MCF 10A (cell line): ENCODE results near the gene COLEC11. TPM values are rescaled to one million over a fixed set of nuclear protein-coding genes. Genes with fewer than 3 reads are reported as not detected.
"Not testable (repeated sequence)": the region's sequence is repeated elsewhere in the genome, so short reads cannot be mapped to it uniquely, and the experiment has no call there.

ENCODE experiments used
- BruUV-seq: library from RNA; stranded (reverse); fragments of 400-500 nt; replicated peaks from 2 replicates; lab custom pipeline; 2021; lab: Mats Ljungman, UMichigan
- CTCF ChIA-PET: fragments of 300-600 bp; sonication (Branson Sonifier 250); formaldehyde crosslinking; extraction: SDS; loops from one replicate; lab custom pipeline; 2021; ENCODE audit warnings: antibody characterized with exemption, inconsistent platforms; lab: Yijun Ruan, JAX
- POLR2A ChIA-PET: fragments of 300-600, 350-650 bp; sonication (Branson Sonifier 250); formaldehyde crosslinking; extraction: SDS; loops from one replicate; lab custom pipeline; 2020; ENCODE audit warnings: antibody characterized with exemption, inconsistent platforms; lab: Yijun Ruan, JAX
- DNase-seq: peaks from one replicate; pipeline ENCODE4 v3.0.0-alpha.2; 2018; ENCODE audit not compliant: unreplicated experiment
- H3K27ac Mint-ChIP-seq: one replicate; pipeline ENCODE4 v1.8.0; 2022; ENCODE audit warnings: mild to moderate bottlenecking, low read depth, mixed read lengths; ENCODE audit not compliant: unreplicated experiment
- H3K27me3 Mint-ChIP-seq: one replicate; pipeline ENCODE4 v1.8.0; 2022; ENCODE audit warnings: mixed read lengths; ENCODE audit not compliant: insufficient read depth, unreplicated experiment
- H3K36me3 Mint-ChIP-seq: one replicate; pipeline ENCODE4 v1.8.0; 2022; ENCODE audit warnings: mild to moderate bottlenecking, moderate library complexity, mixed read lengths; ENCODE audit not compliant: insufficient read depth, unreplicated experiment
- H3K4me1 Mint-ChIP-seq: one replicate; pipeline ENCODE4 v1.8.0; 2022; ENCODE audit warnings: mixed read lengths; ENCODE audit not compliant: insufficient read depth, unreplicated experiment
- H3K4me3 Mint-ChIP-seq: one replicate; pipeline ENCODE4 v1.8.0; 2022; ENCODE audit warnings: mild to moderate bottlenecking, moderate library complexity, mixed read lengths; ENCODE audit not compliant: unreplicated experiment
- H3K9me3 Mint-ChIP-seq: one replicate; pipeline ENCODE4 v1.8.0; 2022; ENCODE audit warnings: mixed read lengths; ENCODE audit not compliant: unreplicated experiment
- intact Hi-C: fragments of 100-400 bp; cut with micrococcal nuclease; formaldehyde crosslinking; loops from 2 replicates; pipeline ENCODE4 v1.14.1; 2022
- total RNA-seq: library from RNA; stranded (reverse); gene quantifications from 2 replicates; pipeline ENCODE4 v1.2.3, GENCODE V29; 2022
- TF ChIP-seq, protein P1 (sequence below): fragments of 200-600 bp; IDR thresholded peaks from one replicate; pipeline ENCODE4 v1.8.0; 2022; ENCODE audit warnings: antibody characterized with exemption, mild to moderate bottlenecking; ENCODE audit not compliant: unreplicated experiment

The COLEC11 gene
- total RNA-seq, 1 experiment from 2014 or later: not detected

- TF ChIP-seq, protein P1, sequence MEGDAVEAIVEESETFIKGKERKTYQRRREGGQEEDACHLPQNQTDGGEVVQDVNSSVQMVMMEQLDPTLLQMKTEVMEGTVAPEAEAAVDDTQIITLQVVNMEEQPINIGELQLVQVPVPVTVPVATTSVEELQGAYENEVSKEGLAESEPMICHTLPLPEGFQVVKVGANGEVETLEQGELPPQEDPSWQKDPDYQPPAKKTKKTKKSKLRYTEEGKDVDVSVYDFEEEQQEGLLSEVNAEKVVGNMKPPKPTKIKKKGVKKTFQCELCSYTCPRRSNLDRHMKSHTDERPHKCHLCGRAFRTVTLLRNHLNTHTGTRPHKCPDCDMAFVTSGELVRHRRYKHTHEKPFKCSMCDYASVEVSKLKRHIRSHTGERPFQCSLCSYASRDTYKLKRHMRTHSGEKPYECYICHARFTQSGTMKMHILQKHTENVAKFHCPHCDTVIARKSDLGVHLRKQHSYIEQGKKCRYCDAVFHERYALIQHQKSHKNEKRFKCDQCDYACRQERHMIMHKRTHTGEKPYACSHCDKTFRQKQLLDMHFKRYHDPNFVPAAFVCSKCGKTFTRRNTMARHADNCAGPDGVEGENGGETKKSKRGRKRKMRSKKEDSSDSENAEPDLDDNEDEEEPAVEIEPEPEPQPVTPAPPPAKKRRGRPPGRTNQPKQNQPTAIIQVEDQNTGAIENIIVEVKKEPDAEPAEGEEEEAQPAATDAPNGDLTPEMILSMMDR: no peak
- Mint-ChIP-seq H3K4me1 (no peaks in the 10 kb centered on the region), H3K27me3 (no peaks in the 10 kb centered on the region), H3K9me3 (no peaks in the 10 kb centered on the region), H3K4me3 (no peak overlapping the region), H3K36me3 (no peaks in the 10 kb centered on the region), H3K27ac (no peak overlapping the region)
- intact Hi-C loops: no loop called here
- POLR2A ChIA-PET: interaction anchor here (0.6 to 0.9 kb wide), 2 partner anchors 32 to 1349 kb away, joined by 3 read pairs; no protein-coding TSS in a partner anchor
- no TSS peak for BruUV-seq
- no peak for DNase-seq
- CTCF ChIA-PET: interaction anchor here (0.6 to 1.5 kb wide), 4 partner anchors 12 to 1858 kb away, joined by 3 to 5 read pairs (median 3); no protein-coding TSS in a partner anchor
Observed at GRCh38 chr2:3608373-3609278, 13.7 kb downstream of the COLEC11 start.

- H3K4me3 Mint-ChIP-seq, H3K36me3 Mint-ChIP-seq, H3K27me3 Mint-ChIP-seq, H3K9me3 Mint-ChIP-seq, intact Hi-C loops, H3K4me1 Mint-ChIP-seq, BruUV-seq, DNase-seq, H3K27ac Mint-ChIP-seq: not testable (repeated sequence)
- POLR2A ChIA-PET: interaction anchor here (0.6 to 0.9 kb wide), 2 partner anchors 33 to 1348 kb away, joined by 3 read pairs; no protein-coding TSS in a partner anchor
- CTCF ChIA-PET: interaction anchor here (0.6 to 1.5 kb wide), 4 partner anchors 11 to 1859 kb away, joined by 3 to 5 read pairs (median 3); no protein-coding TSS in a partner anchor
Observed at GRCh38 chr2:3609279-3609673, 14.4 kb downstream of the COLEC11 start.

- ChIA-PET POLR2A (interaction anchor here (1.0 to 1.3 kb wide), 2 partner anchors 10 to 23 kb away, joined by 3 to 6 read pairs; no protein-coding TSS in a partner anchor), CTCF (interaction anchor here (0.6 to 0.7 kb wide), 2 partner anchors 10 to 23 kb away, joined by 5 to 6 read pairs; no protein-coding TSS in a partner anchor)
- TF ChIP-seq, protein P1: no peak
- intact Hi-C loops: no loop called here
- no peaks in the 10 kb centered on the region for H3K9me3 Mint-ChIP-seq
- DNase-seq: no peak
- BruUV-seq: no TSS peak
- no peak overlapping the region for H3K27ac Mint-ChIP-seq
- no peaks in the 10 kb centered on the region for H3K27me3 Mint-ChIP-seq
- no peak overlapping the region for H3K4me3 Mint-ChIP-seq
- H3K36me3 Mint-ChIP-seq: no peaks in the 10 kb centered on the region
- H3K4me1 Mint-ChIP-seq: no peaks in the 10 kb centered on the region
Observed at GRCh38 chr2:3610415-3610814, 15.5 kb downstream of the COLEC11 start.

DNA sequence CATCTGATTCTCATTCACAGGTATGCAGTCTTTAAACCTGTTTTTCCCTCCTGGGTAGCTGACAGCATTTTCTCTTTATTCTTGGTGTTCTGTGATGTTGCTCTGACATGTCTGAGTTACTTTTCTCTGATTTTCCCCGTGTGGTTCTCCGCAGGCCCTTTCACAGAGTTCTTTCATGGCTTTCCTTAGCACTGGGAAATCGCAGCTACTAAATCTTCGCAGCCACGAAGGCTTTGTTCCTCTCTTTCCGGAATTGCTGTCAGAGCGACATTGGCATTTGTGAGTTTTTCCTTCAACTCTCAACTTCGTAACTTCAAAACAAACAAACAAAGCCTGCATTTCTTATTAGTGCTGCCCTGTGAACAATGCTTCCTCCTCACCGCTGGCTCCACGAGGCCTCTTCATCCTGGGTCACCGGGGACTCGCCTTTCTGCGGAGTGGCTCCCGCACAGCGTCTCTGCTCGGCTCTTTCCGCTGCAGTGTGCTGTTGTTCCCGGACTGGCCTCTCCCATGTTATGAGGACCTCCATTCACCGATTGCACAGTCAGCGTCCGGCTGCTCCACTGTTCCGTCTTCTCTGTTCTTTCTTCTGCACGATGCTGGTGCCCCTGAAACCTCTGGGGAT is 16.1 kb downstream of the COLEC11 start:
- H3K9me3 Mint-ChIP-seq: no peaks in the 10 kb centered on the region
- ChIA-PET POLR2A (interaction anchor here (1.3 kb wide), 1 partner anchor 10 kb away, joined by 6 read pairs; no protein-coding TSS in a partner anchor), CTCF (interaction anchor here (0.7 kb wide), 1 partner anchor 24 kb away, joined by 5 read pairs; no protein-coding TSS in a partner anchor)
- intact Hi-C loops: no loop called here
- TF ChIP-seq, protein P1: no peak
- no peaks in the 10 kb centered on the region for H3K4me1 Mint-ChIP-seq
- no peak for DNase-seq
- no peaks in the 10 kb centered on the region for H3K27me3 Mint-ChIP-seq
- no TSS peak for BruUV-seq
- H3K27ac Mint-ChIP-seq: no peak overlapping the region
- no peak overlapping the region for H3K4me3 Mint-ChIP-seq
- no peaks in the 10 kb centered on the region for H3K36me3 Mint-ChIP-seq
